ENCODE measurements around the gene SLC33A1.
A peak's percentile ranks its signal among the peaks of the same experiment; 100 is the strongest.

SLC33A1 gene

GRCh38 chr3:155885292-155885691 lies 31.1 kb upstream of the SLC33A1 start:
- DNase-seq (ENCODE audit: low read depth), result no peak
- TF ChIP-seq CTCF (conservative IDR thresholded peaks at IDR 0.05; ENCODE audit: low read length), result no peak
- no peak overlapping the region for H3K4me3 ChIP-seq (ENCODE audit: low read length)

- no peak for TF ChIP-seq CTCF (conservative IDR thresholded peaks at IDR 0.05; ENCODE audit: low read length)
- H3K4me3 ChIP-seq (ENCODE audit: low read length), result no peak overlapping the region
- DNase-seq (ENCODE audit: low read depth), result no peak
Measured at GRCh38 chr3:155884292-155884691, 30.1 kb upstream of the SLC33A1 start.

GRCh38 chr3:155880286-155880685 lies 26.1 kb upstream of the SLC33A1 start:
- H3K4me3 ChIP-seq (ENCODE audit: low read length), result no peak overlapping the region
- no peak for TF ChIP-seq CTCF (conservative IDR thresholded peaks at IDR 0.05; ENCODE audit: low read length)
- DNase-seq (ENCODE audit: low read depth), result no peak

GRCh38 chr3:155876503-155876902 lies 22.3 kb upstream of the SLC33A1 start:
- no peak overlapping the region for H3K4me3 ChIP-seq (ENCODE audit: low read length)
- no peak for TF ChIP-seq CTCF (conservative IDR thresholded peaks at IDR 0.05; ENCODE audit: low read length)
- no peak for DNase-seq (ENCODE audit: low read depth)

- no peak for TF ChIP-seq CTCF (conservative IDR thresholded peaks at IDR 0.05; ENCODE audit: low read length)
- H3K4me3 ChIP-seq (ENCODE audit: low read length), result no peak overlapping the region
- DNase-seq (ENCODE audit: low read depth), result no peak
Measured at GRCh38 chr3:155876037-155876436, 21.8 kb upstream of the SLC33A1 start.

GRCh38 chr3:155872904-155873646 lies 18.8 kb upstream of the SLC33A1 start:
- DNase-seq (ENCODE audit: low read depth), result no peak
- no peak for TF ChIP-seq CTCF (conservative IDR thresholded peaks at IDR 0.05; ENCODE audit: low read length)
- no peak overlapping the region for H3K4me3 ChIP-seq (ENCODE audit: low read length)

- peak overlapping the region; percentile 80 for H3K4me3 ChIP-seq (ENCODE audit: low read length)
- DNase-seq (ENCODE audit: low read depth), result no peak
- no peak for TF ChIP-seq CTCF (conservative IDR thresholded peaks at IDR 0.05; ENCODE audit: low read length)
Measured at GRCh38 chr3:155871746-155872158, 17.5 kb upstream of the SLC33A1 start.

Data from AG10803 (cell line).